ENCODE results near the gene EHD1. TPM values are rescaled to one million over a fixed set of nuclear protein-coding genes. Genes with fewer than 3 reads are reported as not detected.

EHD1 gene
- total and polyA plus RNA-seq, 9 of the 15 experiments (the other 6 are each of a cell fraction or from before 2014, with no cell fraction given) = 0.46 to 65.0 (median 16.4) TPM

DNA sequence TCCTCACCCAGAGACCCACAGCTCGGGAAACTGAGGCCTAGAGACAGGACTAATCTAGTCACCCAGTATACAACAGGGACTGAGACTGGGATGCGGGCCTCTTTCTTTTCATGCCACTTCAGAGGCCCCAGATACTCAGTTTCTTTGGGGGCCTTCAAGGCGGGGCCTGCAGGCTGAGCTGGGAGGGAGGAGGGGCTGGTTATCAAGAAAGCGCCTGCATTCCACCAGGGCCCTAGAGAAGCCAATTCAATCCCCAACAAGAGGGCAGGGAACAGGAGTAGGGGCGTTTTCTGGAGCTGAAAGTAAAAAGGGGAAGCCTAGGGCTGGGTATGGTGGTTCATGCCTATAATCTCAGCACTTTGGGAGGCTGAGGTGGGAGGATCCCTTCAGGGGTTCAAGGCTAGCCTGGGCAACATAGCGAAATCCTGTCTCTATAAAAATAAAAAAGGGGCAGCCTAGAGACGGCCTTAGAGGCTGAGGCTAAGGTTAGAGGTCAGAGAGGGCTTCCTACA, 37.0 kb upstream of the EHD1 start (continued):
- TF ChIP-seq, protein P1, sequence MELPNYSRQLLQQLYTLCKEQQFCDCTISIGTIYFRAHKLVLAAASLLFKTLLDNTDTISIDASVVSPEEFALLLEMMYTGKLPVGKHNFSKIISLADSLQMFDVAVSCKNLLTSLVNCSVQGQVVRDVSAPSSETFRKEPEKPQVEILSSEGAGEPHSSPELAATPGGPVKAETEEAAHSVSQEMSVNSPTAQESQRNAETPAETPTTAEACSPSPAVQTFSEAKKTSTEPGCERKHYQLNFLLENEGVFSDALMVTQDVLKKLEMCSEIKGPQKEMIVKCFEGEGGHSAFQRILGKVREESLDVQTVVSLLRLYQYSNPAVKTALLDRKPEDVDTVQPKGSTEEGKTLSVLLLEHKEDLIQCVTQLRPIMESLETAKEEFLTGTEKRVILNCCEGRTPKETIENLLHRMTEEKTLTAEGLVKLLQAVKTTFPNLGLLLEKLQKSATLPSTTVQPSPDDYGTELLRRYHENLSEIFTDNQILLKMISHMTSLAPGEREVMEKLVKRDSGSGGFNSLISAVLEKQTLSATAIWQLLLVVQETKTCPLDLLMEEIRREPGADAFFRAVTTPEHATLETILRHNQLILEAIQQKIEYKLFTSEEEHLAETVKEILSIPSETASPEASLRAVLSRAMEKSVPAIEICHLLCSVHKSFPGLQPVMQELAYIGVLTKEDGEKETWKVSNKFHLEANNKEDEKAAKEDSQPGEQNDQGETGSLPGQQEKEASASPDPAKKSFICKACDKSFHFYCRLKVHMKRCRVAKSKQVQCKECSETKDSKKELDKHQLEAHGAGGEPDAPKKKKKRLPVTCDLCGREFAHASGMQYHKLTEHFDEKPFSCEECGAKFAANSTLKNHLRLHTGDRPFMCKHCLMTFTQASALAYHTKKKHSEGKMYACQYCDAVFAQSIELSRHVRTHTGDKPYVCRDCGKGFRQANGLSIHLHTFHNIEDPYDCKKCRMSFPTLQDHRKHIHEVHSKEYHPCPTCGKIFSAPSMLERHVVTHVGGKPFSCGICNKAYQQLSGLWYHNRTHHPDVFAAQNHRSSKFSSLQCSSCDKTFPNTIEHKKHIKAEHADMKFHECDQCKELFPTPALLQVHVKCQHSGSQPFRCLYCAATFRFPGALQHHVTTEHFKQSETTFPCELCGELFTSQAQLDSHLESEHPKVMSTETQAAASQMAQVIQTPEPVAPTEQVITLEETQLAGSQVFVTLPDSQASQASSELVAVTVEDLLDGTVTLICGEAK (IDR thresholded peaks at IDR 0.05) = no peak
- TF ChIP-seq, protein P1 (CRISPR knock-in tag; IDR thresholded peaks at IDR 0.05) = no peak
- TF ChIP-seq PHF8 (IDR thresholded peaks at IDR 0.05; ENCODE audit: borderline replicate concordance, low read length) (no peak), RBM22 (IDR thresholded peaks at IDR 0.05; ENCODE audit: low read depth, low read length, poor library complexity, severe bottlenecking) (no peak), CBFA2T3 (IDR thresholded peaks at IDR 0.05) (no peak), SIN3A (IDR thresholded peaks at IDR 0.05; ENCODE audit: borderline replicate concordance in 2 of 2, control insufficient read depth in 1 of 2, low read depth in 2 of 2, low read length in 2 of 2) (0 out of 4 replicates have a peak, but pooled peaks of 1 of the 2 experiments have one; percentile 23)
- TF ChIP-seq, protein P2, sequence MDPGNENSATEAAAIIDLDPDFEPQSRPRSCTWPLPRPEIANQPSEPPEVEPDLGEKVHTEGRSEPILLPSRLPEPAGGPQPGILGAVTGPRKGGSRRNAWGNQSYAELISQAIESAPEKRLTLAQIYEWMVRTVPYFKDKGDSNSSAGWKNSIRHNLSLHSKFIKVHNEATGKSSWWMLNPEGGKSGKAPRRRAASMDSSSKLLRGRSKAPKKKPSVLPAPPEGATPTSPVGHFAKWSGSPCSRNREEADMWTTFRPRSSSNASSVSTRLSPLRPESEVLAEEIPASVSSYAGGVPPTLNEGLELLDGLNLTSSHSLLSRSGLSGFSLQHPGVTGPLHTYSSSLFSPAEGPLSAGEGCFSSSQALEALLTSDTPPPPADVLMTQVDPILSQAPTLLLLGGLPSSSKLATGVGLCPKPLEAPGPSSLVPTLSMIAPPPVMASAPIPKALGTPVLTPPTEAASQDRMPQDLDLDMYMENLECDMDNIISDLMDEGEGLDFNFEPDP (CRISPR knock-in tag; IDR thresholded peaks at IDR 0.05) = no peak

All from K562 (cell line).